OCI-LY1 (cell line): ENCODE measurements around the gene KRTAP10-4.
"Not testable (repeated sequence)": the region's sequence is repeated elsewhere in the genome, so short reads cannot be mapped to it uniquely, and the experiment has no call there.

Experiments used
- H2AFZ ChIP-seq: fragments of 200-600 bp; sonication (generic), shearing (Covaris generic); 2 replicates; pipeline ENCODE4 v1.6.0; 2014; ENCODE audit warnings: antibody characterized with exemption, mild to moderate bottlenecking, low read length
- H3F3A ChIP-seq: fragments of 200-600 bp; sonication (generic), shearing (Covaris generic); 2 replicates; pipeline ENCODE4 v1.6.0; 2014; ENCODE audit warnings: mild to moderate bottlenecking, antibody characterized with exemption, low read length, moderate library complexity; ENCODE audit not compliant: insufficient read depth
- H3K27ac ChIP-seq: fragments of 200-600 bp; sonication (generic); 2 replicates; pipeline ENCODE4 v1.5.1; 2014; ENCODE audit warnings: low read length, mixed run types, mild to moderate bottlenecking, low read depth; ENCODE audit not compliant: poor library complexity, severe bottlenecking
- H3K27me3 ChIP-seq: fragments of 200-600 bp; sonication (generic); 2 replicates; pipeline ENCODE4 v1.6.0; 2014; ENCODE audit warnings: antibody characterized with exemption, mild to moderate bottlenecking, low read length, moderate library complexity; ENCODE audit not compliant: insufficient read depth
- H3K36me3 ChIP-seq: fragments of 200-600 bp; sonication (generic); 2 replicates; pipeline ENCODE4 v1.6.1; 2014; ENCODE audit warnings: mild to moderate bottlenecking, antibody characterized with exemption, low read length, moderate library complexity, mixed read lengths; ENCODE audit not compliant: insufficient read depth
- H3K4me1 ChIP-seq: fragments of 200-600 bp; sonication (generic); 2 replicates; pipeline ENCODE4 v1.5.1; 2014; ENCODE audit warnings: mild to moderate bottlenecking, low read length, moderate library complexity; ENCODE audit not compliant: insufficient read depth, severe bottlenecking
- H3K4me2 ChIP-seq: fragments of 200-600 bp; sonication (generic), shearing (Covaris generic); 2 replicates; pipeline ENCODE4 v1.6.1; 2014; ENCODE audit warnings: low read length
- H3K4me3 ChIP-seq: fragments of 200-600 bp; sonication (generic); 2 replicates; pipeline ENCODE4 v1.5.1; 2014; ENCODE audit warnings: low read length, low read depth, mild to moderate bottlenecking, mixed read lengths; ENCODE audit not compliant: poor library complexity, severe bottlenecking
- H3K79me2 ChIP-seq: fragments of 200-600 bp; shearing (Covaris generic); 2 replicates; pipeline ENCODE4 v1.6.1; 2016; ENCODE audit warnings: mixed run types, low read length, mixed read lengths; ENCODE audit not compliant: insufficient read depth
- H3K9ac ChIP-seq: fragments of 200-600 bp; sonication (generic), shearing (Covaris generic); 2 replicates; pipeline ENCODE4 v1.6.1; 2014; ENCODE audit warnings: mild to moderate bottlenecking, low read length, mixed read lengths
- H3K9me2 ChIP-seq: fragments of 200-600 bp; sonication (generic), shearing (Covaris generic); 2 replicates; pipeline ENCODE4 v1.6.1; 2014; ENCODE audit warnings: low read depth, mild to moderate bottlenecking, low read length, mixed read lengths
- H3K9me3 ChIP-seq: fragments of 200-600 bp; shearing (Covaris generic); 2 replicates; pipeline ENCODE4 v1.6.1; 2014; ENCODE audit warnings: low read length, mixed read lengths
- H4K20me1 ChIP-seq: fragments of 200-600 bp; sonication (generic), shearing (Covaris generic); 2 replicates; pipeline ENCODE4 v1.6.0; 2016; ENCODE audit warnings: mild to moderate bottlenecking, low read length; ENCODE audit not compliant: insufficient read depth
- CTCF ChIP-seq: fragments of 200-600 bp; sonication (generic), shearing (Covaris generic); IDR thresholded peaks from 2 replicates; pipeline ENCODE4 v1.5.1; 2017; ENCODE audit warnings: mild to moderate bottlenecking, antibody characterized with exemption, low read length, moderate library complexity, mixed read lengths
- EZH2 ChIP-seq: fragments of 200-600 bp; sonication (generic), shearing (Covaris generic); IDR thresholded peaks from 2 replicates; pipeline ENCODE4 v1.8.0; 2017; ENCODE audit warnings: borderline replicate concordance, mixed run types, mild to moderate bottlenecking, antibody characterized with exemption, low read length, moderate library complexity, mixed read lengths

Gene KRTAP10-4

GRCh38 chr21:44579056-44579832 is 5.7 kb downstream of the KRTAP10-4 start:
- Histone ChIP-seq H3K79me2 (no peaks in the 10 kb centered on the region), H4K20me1 (no peaks in the 10 kb centered on the region), H3K9me2 (no peaks in the 10 kb centered on the region), H3F3A (no peaks in the 10 kb centered on the region), H3K4me1 (no peaks in the 10 kb centered on the region), H3K36me3 (no peaks in the 10 kb centered on the region; the same call in 1 of the 2 replicates), H3K4me2 (no peak overlapping the region), H3K27me3 (no peaks in the 10 kb centered on the region; the same call in 1 of the 2 replicates), H2AFZ (no peak overlapping the region), H3K9me3 (peaks cover 4% of the 10 kb centered on the region; the same call in 1 of the 2 replicates), H3K9ac (no peak overlapping the region), H3K4me3 (no peak overlapping the region), H3K27ac (no peak overlapping the region)
- TF ChIP-seq CTCF (no peak), EZH2 (no peak)

GRCh38 chr21:44579833-44580144 is 6.3 kb downstream of the KRTAP10-4 start:
- TF ChIP-seq CTCF (no peak), EZH2 (no peak)
- no peaks in the 10 kb centered on the region; the same call in 1 of the 2 replicates for H3K36me3 ChIP-seq
- no peak overlapping the region for H3K27ac ChIP-seq

GRCh38 chr21:44580231-44580821 is 6.8 kb downstream of the KRTAP10-4 start, which contains the start of gene KRTAP10-5:
Gene KRTAP10-5 (minus strand): TSS chr21:44580604. CDS start chr21:44580578, 26 bp downstream.
- not testable (repeated sequence) for H3K4me1 ChIP-seq, H3K27me3 ChIP-seq, H3K4me3 ChIP-seq, H4K20me1 ChIP-seq, H3K9me3 ChIP-seq, H3K79me2 ChIP-seq, H3K9me2 ChIP-seq, H3K9ac ChIP-seq, H3F3A ChIP-seq, H3K4me2 ChIP-seq, H2AFZ ChIP-seq, H3K36me3 ChIP-seq, H3K27ac ChIP-seq

More at GRCh38 chr21:44579833-44580144, 6.3 kb downstream of the KRTAP10-4 start:
- no peaks in the 10 kb centered on the region for H3K79me2 ChIP-seq
- H2AFZ ChIP-seq: no peak overlapping the region
- no peaks in the 10 kb centered on the region for H3F3A ChIP-seq
- no peaks in the 10 kb centered on the region for H3K4me1 ChIP-seq
- no peaks in the 10 kb centered on the region for H4K20me1 ChIP-seq
- no peaks in the 10 kb centered on the region for H3K9me2 ChIP-seq
- no peak overlapping the region for H3K9ac ChIP-seq
- no peak overlapping the region for H3K4me3 ChIP-seq
- no peak overlapping the region for H3K4me2 ChIP-seq
- peaks cover 4% of the 10 kb centered on the region; the same call in 1 of the 2 replicates for H3K9me3 ChIP-seq
- H3K27me3 ChIP-seq: no peaks in the 10 kb centered on the region; the same call in 1 of the 2 replicates
